Upper lobe of left lung (tissue), 6 donors: ENCODE measurements around the gene UNC5A. TPM values are rescaled to one million over a fixed set of nuclear protein-coding genes. Genes with fewer than 3 reads are reported as not detected.

ENCODE experiments used
- ATAC-seq, 2 donors: fragments of 200-7000 bp; cut with Tn5 transposase; one replicate each; pipeline ENCODE4 v1.9.1; 2022; ENCODE audit warnings: mild to moderate bottlenecking in 2 of 2, moderate library complexity in 2 of 2; ENCODE audit not compliant: low FRiP score in 2 of 2
- DNase-seq, 2 donors: peaks; one replicate each; pipeline ENCODE4 v3.0.0-alpha.2; 2019 to 2020
- H3K27ac ChIP-seq, 4 donors: fragments of 200-600 bp; sonication (generic); one replicate each; pipeline ENCODE4 v1.5.1; 2016 to 2019
- H3K27me3 ChIP-seq, 4 donors: fragments of 200-600 bp; sonication (generic); one replicate each; pipeline ENCODE4 v1.5.1; 2017 to 2019
- H3K36me3 ChIP-seq, 4 donors: fragments of 200-600 bp; sonication (generic); one replicate each; pipeline ENCODE4 v1.5.1; 2016 to 2019
- H3K4me1 ChIP-seq, 4 donors: fragments of 200-600 bp; sonication (generic); one replicate each; pipeline ENCODE4 v1.5.1; 2018 to 2019
- H3K4me3 ChIP-seq, 4 donors: fragments of 200-600 bp; sonication (generic); one replicate each; pipeline ENCODE4 v1.5.1; 2017 to 2019; ENCODE audit warnings: mild to moderate bottlenecking in 2 of 4, moderate library complexity in 1 of 4
- H3K9me3 ChIP-seq, 4 donors: fragments of 200-600 bp; sonication (generic); one replicate each; pipeline ENCODE4 v1.5.1; 2018 to 2019
- EP300 ChIP-seq, 4 donors: sonication (generic); formaldehyde crosslinking; IDR thresholded peaks; one replicate each; pipeline ENCODE4 v1.5.1; 2017; ENCODE audit warnings: antibody characterized with exemption in 4 of 4, control low read depth in 2 of 4
- POLR2A ChIP-seq, 4 donors: fragments of 450-650 bp; IDR thresholded peaks; one replicate each; pipeline ENCODE4 v1.5.1; 2016 to 2017; ENCODE audit warnings: antibody characterized with exemption in 4 of 4, mild to moderate bottlenecking in 2 of 4
- POLR2AphosphoS5 ChIP-seq, 2 donors: sonication (generic); formaldehyde crosslinking; IDR thresholded peaks; one replicate each; pipeline ENCODE4 v1.5.1; 2017; ENCODE audit warnings: antibody characterized with exemption in 2 of 2
- WGBS, 2 donors: methylation state at CpG; one replicate each; pipeline ENCODE4 v1.1.5; 2017 to 2018; 5-methylcytosine and 5-hydroxymethylcytosine counted together
- total RNA-seq, 6 donors: library from RNA; depleted of rRNA in 4 of 6; stranded (reverse); fragments of >200 nt in 4 of 6; gene quantifications; one replicate each; pipeline versions ENCODE4 v1.1.0 to v1.2.1, GENCODE V29; 2016 to 2021
- TF ChIP-seq, protein P1 (sequence below), 6 experiments: fragments of 450-650 bp in 4 of 6; fragments of 200-600 bp in 2 of 6; sonication (generic) in 2 of 6; IDR thresholded peaks; one replicate each; pipeline ENCODE4 v1.5.1; 2016 to 2019; ENCODE audit warnings: antibody characterized with exemption in 6 of 6
- donor health status: DM: no; HTN: no; CAD: no; lungs with moderate emphysema.
- donor health status: DM: no; HTN: yes; CAD: no; lungs with severe emphysema.

The UNC5A gene
- total RNA-seq, 6 donors from 2014 or later, result 0.20 to 1.0 (median 0.39) TPM; not detected in 1

- ATAC-seq (no peak), DNase-seq (peak in 1 of 2 donors; percentile 79)
- TF ChIP-seq POLR2AphosphoS5 (IDR thresholded peaks at IDR 0.05), result no peak
- no peak for TF ChIP-seq EP300 (IDR thresholded peaks at IDR 0.05)
- TF ChIP-seq, protein P1, sequence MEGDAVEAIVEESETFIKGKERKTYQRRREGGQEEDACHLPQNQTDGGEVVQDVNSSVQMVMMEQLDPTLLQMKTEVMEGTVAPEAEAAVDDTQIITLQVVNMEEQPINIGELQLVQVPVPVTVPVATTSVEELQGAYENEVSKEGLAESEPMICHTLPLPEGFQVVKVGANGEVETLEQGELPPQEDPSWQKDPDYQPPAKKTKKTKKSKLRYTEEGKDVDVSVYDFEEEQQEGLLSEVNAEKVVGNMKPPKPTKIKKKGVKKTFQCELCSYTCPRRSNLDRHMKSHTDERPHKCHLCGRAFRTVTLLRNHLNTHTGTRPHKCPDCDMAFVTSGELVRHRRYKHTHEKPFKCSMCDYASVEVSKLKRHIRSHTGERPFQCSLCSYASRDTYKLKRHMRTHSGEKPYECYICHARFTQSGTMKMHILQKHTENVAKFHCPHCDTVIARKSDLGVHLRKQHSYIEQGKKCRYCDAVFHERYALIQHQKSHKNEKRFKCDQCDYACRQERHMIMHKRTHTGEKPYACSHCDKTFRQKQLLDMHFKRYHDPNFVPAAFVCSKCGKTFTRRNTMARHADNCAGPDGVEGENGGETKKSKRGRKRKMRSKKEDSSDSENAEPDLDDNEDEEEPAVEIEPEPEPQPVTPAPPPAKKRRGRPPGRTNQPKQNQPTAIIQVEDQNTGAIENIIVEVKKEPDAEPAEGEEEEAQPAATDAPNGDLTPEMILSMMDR (IDR thresholded peaks at IDR 0.05), result no peak
- no peak for TF ChIP-seq POLR2A (IDR thresholded peaks at IDR 0.05)
- Histone ChIP-seq H3K36me3 (peaks cover 0 to 8% (median 0%) of the 10 kb centered on the region in 4 donors), H3K27me3 (peaks cover 0 to 6% (median 0%) of the 10 kb centered on the region in 4 donors), H3K4me3 (no peak overlapping the region), H3K27ac (no peak overlapping the region), H3K9me3 (no peaks in the 10 kb centered on the region), H3K4me1 (no peaks in the 10 kb centered on the region)
- WGBS, 2 donors, result 73 to 75% methylated on average over 20 to 24 of the region's 24 CpGs
Measured at GRCh38 chr5:176876506-176877431, 66.4 kb downstream of the UNC5A start.

- H3K9me3 ChIP-seq, result no peaks in the 10 kb centered on the region
- no peak for ATAC-seq
Measured at GRCh38 chr5:176877793-176878331, 67.5 kb downstream of the UNC5A start.

DNA sequence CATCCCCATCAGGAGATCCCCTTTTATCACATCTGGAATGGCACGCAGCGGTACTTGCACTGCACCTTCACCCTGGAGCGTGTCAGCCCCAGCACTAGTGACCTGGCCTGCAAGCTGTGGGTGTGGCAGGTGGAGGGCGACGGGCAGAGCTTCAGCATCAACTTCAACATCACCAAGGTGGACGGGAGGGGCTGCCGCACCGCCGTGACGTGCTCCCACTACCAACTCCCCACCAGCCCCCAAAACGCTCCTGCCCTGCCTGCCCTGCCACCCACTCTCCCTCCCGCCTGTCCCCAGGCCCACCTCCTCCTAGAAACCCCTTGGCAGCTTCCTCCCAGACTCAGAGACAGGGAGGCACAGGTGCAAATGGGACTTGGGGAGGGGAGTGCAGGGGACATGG lies 68.1 kb downstream of the UNC5A start:
- no peak for ATAC-seq

More at GRCh38 chr5:176877793-176878331, 67.5 kb downstream of the UNC5A start:
- 66 to 71% methylated on average over 3 to 14 of the region's 21 CpGs for WGBS, 2 donors
- Histone ChIP-seq H3K27me3 (peaks cover 0 to 6% (median 0%) of the 10 kb centered on the region in 4 donors), H3K27ac (no peak overlapping the region), H3K4me1 (no peaks in the 10 kb centered on the region), H3K36me3 (peaks cover 0 to 8% (median 0%) of the 10 kb centered on the region in 4 donors), H3K4me3 (no peak overlapping the region)
- peak in 1 of 2 donors; percentile 74 for DNase-seq
- TF ChIP-seq POLR2A (IDR thresholded peaks at IDR 0.05) (no peak), POLR2AphosphoS5 (IDR thresholded peaks at IDR 0.05) (no peak), EP300 (IDR thresholded peaks at IDR 0.05) (no peak)

DNA sequence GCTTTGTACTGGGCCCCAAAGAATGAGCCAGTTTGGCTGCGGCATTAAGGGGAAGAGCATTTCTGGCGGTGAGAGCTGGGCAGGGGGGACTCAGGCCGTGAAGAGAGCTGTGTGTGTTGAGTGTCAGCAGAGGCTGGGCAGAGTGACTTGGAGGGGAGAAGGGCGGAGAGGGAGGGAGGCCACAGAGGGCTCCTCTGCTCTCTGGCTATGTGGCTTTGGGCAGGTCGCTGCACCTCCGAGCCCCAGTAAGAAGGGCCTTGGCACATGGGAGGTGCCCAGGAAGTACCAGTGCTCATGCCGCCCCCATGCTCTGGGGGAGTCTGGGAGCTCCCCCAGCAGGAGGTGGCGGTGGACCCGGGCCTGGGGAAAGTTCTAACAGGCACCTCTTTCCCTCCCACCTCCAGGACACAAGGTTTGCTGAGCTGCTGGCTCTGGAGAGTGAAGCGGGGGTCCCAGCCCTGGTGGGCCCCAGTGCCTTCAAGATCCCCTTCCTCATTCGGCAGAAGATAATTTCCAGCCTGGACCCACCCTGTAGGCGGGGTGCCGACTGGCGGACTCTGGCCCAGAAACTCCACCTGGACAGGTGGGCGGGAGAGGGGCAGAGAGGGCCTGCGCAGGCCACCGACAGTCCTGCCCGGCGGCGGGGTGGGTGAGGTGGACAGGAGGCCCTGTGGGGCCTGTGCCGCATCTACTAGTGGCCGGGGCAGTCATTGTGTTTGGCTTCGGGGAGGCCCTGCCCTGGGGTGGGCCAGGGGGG lies 68.7 kb downstream of the UNC5A start:
- WGBS, 2 donors, result 80 to 85% methylated on average over 9 to 20 of the region's 23 CpGs
- Histone ChIP-seq H3K27ac (no peak overlapping the region), H3K4me1 (no peaks in the 10 kb centered on the region), H3K4me3 (no peak overlapping the region), H3K9me3 (no peaks in the 10 kb centered on the region), H3K27me3 (peaks cover 0 to 6% (median 0%) of the 10 kb centered on the region in 4 donors), H3K36me3 (peaks cover 0 to 8% (median 0%) of the 10 kb centered on the region in 4 donors)
- DNase-seq, result peak in 1 of 2 donors; percentile 68
- ATAC-seq, result no peak
- TF ChIP-seq POLR2A (IDR thresholded peaks at IDR 0.05), result no peak
- no peak for TF ChIP-seq EP300 (IDR thresholded peaks at IDR 0.05)
- no peak for TF ChIP-seq POLR2AphosphoS5 (IDR thresholded peaks at IDR 0.05)
- TF ChIP-seq, protein P1 (IDR thresholded peaks at IDR 0.05), result no peak

More for the DNA sequence above, 68.1 kb downstream of the UNC5A start:
- H3K27ac ChIP-seq, result no peak overlapping the region
- no peaks in the 10 kb centered on the region for H3K9me3 ChIP-seq
- H3K27me3 ChIP-seq, result peaks cover 0 to 6% (median 0%) of the 10 kb centered on the region in 4 donors
- peaks cover 0 to 8% (median 0%) of the 10 kb centered on the region in 4 donors for H3K36me3 ChIP-seq
- WGBS, 2 donors, result 83 to 86% methylated on average over 11 to 12 of the region's 12 CpGs
- no peak for TF ChIP-seq POLR2A (IDR thresholded peaks at IDR 0.05)
- no peak for TF ChIP-seq POLR2AphosphoS5 (IDR thresholded peaks at IDR 0.05)
- no peak for TF ChIP-seq EP300 (IDR thresholded peaks at IDR 0.05)
- TF ChIP-seq, protein P1 (IDR thresholded peaks at IDR 0.05), result no peak
- no peak overlapping the region for H3K4me3 ChIP-seq
- DNase-seq, result peak in 1 of 2 donors; percentile 54
- no peaks in the 10 kb centered on the region for H3K4me1 ChIP-seq
